Gastroesophageal sphincter (tissue), 3 donors: ENCODE results near the gene CA6.
"Not testable (repeated sequence)": the region's sequence is repeated elsewhere in the genome, so short reads cannot be mapped to it uniquely, and the experiment has no call there.

ENCODE experiments used
- POLR2AphosphoS5 ChIP-seq: sonication (generic); formaldehyde crosslinking; IDR thresholded peaks from one replicate; pipeline ENCODE4 v1.6.1; 2017; ENCODE audit warnings: antibody characterized with exemption
- TF ChIP-seq, protein P1 (sequence below), 4 experiments: fragments of 200-600 bp in 2 of 4; fragments of 450-650 bp in 2 of 4; sonication (generic) in 1 of 4; IDR thresholded peaks; one replicate each; pipeline ENCODE4 v1.5.1; 2017 to 2019; ENCODE audit warnings: antibody characterized with exemption in 4 of 4, mild to moderate bottlenecking in 2 of 4, moderate library complexity in 2 of 4

GRCh38 chr1:9022026-9022738, 76.5 kb downstream of the CA6 start:
- TF ChIP-seq, protein P1, sequence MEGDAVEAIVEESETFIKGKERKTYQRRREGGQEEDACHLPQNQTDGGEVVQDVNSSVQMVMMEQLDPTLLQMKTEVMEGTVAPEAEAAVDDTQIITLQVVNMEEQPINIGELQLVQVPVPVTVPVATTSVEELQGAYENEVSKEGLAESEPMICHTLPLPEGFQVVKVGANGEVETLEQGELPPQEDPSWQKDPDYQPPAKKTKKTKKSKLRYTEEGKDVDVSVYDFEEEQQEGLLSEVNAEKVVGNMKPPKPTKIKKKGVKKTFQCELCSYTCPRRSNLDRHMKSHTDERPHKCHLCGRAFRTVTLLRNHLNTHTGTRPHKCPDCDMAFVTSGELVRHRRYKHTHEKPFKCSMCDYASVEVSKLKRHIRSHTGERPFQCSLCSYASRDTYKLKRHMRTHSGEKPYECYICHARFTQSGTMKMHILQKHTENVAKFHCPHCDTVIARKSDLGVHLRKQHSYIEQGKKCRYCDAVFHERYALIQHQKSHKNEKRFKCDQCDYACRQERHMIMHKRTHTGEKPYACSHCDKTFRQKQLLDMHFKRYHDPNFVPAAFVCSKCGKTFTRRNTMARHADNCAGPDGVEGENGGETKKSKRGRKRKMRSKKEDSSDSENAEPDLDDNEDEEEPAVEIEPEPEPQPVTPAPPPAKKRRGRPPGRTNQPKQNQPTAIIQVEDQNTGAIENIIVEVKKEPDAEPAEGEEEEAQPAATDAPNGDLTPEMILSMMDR (IDR thresholded peaks at IDR 0.05), result not testable (repeated sequence)
- not testable (repeated sequence) for TF ChIP-seq POLR2AphosphoS5
